Cortex of kidney (tissue), 1 donor: ENCODE data around the gene MTCL1.

Source experiments
- DNase-seq: peaks from one replicate; lab custom pipeline; 2025; lab: John Stamatoyannopoulos, UW

Gene MTCL1

DNA sequence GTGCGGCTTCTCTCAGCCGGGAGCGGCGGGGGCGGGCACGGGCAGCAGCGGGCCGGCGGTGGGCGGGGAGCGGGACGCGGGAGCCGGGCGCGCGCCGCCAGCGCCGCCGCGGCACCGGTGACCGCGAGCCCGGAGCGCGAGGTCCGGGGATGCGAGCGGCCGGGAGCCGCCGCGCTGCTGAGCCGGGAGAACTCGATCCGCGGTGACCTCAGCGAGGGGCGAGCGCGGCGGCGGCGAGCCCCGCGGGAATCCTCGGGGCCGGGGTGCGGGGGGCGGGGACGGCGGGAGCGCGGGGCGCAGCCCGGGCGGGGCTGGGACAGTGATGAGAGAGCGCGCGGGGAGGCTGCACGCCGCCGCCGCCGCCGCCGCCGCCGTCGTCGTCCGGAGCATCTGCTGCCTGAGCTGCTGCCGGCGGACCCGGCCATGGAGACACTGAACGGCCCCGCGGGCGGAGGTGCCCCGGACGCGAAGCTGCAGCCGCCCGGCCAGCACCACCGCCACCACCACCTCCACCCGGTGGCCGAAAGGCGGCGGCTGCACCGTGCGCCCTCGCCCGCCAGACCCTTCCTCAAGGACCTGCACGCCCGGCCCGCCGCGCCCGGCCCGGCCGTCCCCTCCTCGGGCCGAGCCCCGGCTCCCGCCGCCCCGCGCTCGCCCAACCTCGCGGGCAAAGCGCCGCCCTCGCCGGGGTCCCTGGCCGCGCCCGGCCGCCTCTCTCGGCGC, at the start of gene MTCL1:
MTCL1 (plus strand) TSS at position 319 of the 723 bp plus-strand sequence; CDS start at position 424, 105 bp downstream.
- no peak for DNase-seq

DNA sequence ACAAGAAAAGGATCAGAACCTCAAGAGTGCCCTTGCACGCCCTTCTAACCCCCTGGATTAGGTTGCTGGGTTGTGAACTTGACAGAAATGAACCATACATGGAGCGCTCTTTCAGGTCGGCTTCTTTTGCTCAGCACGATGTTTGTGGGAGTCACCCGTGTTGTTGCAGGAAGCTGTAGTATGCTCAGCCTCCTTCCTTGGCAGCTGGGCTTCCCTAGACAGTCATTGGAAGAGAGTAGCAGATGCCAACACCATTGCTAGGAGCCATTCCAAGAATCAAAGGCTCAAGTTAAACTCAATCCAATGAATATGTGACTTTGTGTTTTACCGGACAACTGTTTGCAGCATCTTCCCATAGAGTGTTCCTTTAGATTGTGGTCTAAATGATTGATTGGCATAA, 49.1 kb upstream of the MTCL1 start:
- no peak for DNase-seq

DNA sequence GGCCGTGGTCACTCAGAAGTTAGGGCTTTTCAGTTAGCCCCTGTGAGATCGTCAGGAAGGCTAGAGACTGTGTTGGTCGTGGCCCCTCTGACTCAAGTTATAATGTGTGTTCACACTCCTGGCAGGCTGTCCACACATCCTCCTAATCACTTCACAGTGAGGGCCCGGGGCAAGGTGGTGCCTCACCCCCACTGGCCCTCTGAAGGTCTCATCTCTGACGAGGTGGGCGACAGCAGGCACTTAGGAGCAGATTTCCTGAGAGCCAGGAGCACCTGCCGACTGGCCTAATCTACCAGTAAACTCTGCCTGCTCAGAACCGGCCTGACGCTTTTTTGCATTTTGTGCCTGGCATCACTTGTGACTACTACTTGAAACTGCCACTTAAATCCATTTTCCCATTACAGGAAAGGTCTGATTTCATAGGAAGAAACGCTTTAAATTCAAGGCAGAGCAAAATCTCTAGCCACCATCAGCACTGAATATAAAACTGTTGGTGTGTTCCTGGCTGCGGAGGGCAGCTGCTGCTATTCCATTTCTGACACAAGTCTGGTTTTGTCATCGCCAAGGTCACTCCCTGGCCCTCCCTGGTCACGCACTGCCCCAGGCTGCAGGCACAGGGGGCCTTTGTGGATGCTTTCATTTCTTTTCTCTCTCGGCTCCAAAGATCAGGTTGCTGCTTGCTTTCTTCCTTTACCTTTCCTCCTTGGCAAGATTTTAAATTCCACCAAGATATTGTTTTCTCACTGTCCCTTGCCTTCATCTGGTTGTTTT, 48.1 kb upstream of the MTCL1 start:
- DNase-seq, result no peak

DNA sequence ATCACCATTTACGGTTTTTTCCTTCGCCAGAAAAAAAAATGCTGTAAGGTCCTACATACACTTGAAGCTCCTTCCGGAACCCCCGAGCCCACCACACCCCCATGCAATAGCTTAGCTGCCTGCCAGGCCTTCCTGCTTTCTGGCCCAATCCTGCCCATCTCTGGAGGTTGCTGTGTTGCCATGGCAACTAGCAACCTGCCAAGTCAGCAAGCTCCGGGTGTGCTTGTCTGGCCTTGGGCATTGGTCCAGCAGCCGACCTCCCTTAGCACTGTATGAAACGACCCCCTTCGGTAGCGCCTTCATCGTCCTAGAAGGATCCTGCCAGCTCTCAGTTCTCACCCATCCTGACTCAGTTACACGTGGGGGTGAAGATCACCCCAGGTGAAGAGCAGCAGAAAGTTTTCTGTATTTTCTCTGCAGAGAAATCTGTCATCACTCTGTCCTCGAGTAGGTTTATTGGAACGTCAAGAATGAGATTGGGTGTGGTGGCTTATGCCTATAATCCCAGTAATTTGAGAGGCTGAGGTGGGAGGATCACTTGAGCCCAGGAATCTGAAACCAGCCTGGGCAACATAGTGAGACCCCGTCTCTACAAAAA, 47.4 kb upstream of the MTCL1 start:
- no peak for DNase-seq

DNA sequence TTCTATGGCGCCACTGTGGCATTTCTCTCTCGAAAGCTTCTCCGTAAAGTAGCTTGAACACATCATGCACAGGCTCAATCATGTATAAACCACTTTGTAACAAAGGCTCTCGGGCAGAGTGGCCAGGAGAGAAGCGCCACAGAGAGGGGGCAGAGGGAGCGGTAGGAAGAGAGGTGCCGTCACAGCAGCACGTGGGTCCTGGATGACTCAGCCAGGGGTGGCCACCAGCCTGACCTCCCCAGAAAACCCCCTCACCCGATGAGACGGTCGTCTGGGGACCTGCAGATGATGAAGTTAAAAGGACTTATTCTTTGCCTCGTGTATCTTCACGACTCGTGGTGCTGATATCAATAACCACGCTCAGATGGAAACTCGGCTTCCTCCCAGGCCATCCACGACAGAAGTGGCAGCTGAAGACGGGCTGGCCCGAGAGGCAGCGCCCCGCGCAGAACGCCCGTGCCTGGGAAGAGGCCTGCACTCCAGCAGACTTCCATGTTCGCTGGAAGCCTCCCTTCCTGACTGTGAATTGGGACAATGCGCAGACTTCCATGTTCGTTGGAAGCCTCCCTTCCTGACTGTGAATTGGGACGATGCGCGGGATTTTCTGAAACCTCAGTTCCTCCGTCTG, 46.4 kb upstream of the MTCL1 start:
- DNase-seq, result no peak

DNA sequence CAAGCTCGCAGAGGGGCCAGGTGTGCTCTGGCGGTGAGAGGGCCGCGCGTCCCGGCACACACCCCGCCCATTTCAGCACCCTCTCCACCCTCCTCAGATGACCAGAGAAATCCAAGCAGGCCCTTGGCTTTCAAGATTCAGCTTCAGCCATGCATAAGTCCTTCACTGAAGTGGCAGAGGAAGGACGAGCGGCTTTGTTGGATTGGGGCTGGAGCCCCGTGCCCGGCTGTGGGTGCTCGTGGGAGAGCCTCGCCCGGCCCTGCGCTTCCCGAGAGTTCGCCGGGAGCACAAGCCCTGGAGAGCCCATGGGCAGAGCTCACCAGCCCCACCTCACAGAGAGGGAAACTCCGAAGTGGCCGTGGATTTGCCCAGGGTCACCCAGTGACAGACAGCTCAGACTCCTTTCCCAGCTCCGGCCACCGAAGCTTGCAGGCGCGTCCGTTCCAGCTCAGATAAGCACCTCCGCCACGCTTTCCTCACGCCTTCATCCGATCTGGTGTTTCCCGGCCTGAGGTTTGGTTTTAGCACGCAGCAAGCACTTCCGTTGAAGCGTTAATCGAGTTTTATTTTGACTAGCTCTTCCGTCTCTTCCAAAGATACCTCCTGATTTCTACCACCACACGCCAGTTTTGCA, 45.6 kb upstream of the MTCL1 start:
- no peak for DNase-seq

DNA sequence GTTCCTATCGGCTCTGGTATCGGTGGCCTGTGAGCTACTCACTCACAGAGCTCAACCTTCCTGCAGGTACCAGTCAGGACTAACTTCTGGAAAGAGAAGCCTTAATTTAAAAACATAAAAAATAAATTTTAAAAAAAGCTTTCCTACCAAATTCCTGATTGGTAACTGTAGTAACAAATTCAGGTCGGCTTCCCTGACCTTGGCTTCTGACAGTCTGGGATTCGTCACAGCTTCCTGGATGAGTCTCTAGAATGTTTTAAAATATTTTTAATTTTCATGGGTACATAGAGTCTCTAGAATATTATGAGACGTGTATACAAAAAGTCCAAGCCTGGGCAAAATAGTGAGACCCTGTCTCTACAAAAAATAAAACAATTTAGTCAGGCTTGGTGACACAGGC, 45.0 kb upstream of the MTCL1 start:
- no peak for DNase-seq

DNA sequence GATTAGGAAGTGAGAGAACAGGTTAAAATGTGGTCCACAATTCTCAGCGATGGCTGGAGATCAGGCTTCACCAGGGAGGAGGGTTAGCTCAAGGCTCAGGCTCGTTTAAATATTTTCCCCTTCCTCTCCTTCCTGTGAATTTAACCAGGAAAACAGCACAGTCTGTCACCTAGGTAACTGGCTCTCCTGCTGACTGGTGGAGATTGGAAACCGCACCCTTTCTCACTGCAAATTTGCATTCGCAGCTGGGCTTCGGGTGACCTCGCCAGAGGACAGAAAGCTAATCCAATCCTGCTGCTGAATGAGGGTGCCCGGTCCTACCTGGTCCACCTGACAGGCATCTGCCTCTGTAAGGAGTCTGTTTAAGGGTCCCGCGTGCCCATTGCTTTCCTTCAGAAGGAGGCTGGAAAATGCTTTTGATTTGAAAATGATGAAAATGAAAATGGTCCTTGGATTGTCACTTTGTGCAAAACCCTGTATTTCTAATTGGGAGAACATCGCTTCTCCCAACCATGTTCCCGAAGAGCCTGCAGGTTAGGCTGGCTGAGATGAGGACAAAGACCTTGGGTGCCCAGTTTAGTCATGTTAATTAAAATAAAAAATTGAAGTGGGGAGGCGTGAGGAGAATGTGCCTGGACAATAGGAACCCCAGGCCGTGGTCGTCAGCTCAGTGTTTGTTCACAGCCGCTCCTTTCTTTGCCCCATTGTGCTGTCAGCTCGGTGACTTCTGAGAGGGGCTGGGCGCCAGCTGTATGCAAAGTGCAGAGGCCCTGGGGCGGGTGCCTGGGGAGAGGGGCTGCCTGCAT, 43.4 kb upstream of the MTCL1 start:
- DNase-seq, result no peak

DNA sequence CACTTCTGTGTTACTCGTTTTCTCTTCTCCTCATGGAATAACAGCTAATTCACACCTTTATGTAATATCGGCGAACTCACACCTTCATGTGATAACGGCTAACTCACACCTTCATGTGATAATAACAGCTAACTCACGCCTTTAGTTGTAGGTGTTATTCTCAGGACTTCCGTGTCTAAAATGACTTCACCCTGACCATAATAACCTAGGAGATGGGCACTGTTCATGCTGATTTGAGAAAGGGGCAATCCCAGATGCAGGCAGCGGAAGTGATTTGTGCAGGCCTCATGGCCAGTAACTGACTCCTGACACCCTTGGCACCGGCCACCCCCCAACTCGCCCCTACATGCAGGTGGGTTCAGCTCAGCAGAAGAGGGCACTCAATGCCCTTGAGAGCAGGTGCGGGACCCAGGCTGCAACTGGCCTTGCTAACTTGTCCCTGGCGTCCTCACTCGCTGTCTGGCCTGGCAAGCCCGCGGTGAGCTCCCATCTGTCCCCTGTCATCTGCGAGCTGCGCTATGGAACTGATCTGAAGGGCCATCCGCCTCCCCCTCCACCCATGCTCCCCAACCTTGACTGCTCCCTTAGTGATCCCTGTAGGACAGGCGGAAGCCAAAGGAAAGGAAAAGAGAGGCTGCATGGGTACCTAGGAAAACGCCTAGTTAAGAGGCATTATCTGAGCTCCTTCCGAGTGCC, 42.6 kb upstream of the MTCL1 start:
- DNase-seq, result no peak

DNA sequence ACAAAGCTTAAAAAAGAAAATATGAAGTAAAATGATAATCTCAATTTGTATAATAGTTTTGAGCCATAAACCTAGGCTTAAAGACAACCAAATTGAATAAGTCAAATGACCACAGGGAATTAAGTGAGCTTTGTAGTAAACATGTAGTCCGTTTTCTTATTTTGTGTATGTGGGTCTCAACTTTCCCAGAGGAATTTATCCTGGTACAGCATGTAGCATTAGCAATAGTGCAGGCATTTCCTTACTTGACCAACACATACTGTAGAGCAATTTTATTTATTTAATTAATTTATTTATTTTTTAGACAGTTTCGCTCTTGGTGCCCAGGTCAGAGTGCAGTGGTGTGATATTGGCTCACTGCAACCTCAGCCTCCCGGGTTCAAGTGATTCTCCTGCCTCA, 37.5 kb upstream of the MTCL1 start:
- no peak for DNase-seq

DNA sequence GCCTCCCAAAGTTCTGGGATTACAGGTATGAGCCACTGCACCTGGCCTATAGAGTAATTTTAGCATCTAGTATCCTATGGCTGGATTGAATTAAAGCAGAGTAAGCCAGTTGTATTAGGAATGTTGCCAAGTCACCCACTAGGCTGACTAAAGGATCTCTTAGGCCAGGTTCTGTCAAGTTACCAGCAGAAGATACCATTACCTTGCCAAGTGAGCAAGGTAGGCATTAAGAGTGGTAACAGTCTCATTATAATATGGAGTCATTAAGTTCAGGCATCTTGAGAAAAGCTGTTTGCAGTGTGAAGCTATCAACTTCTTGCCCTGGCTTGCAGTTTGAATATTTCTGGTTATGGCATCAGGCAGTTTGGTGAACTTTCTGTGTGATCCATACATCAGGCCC, 37.0 kb upstream of the MTCL1 start:
- DNase-seq, result no peak

DNA sequence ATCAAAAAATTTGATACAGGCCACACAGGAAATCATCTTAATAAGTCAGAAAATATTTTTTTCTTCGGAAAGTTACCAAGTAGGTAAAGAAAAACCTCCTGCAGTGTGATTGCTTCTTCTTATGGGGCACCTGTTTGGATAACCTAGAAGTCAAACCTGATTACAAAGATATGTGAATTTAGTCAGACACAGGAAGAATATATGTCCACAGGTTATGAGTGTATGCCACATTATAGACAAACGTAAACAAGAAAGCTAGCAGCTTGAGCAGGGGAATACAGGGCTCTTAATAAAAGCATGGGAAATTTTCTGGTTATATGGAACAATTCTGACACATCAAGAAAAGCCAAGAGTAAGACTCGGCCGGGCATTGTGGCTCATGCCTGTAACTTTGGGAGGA, 35.8 kb upstream of the MTCL1 start:
- DNase-seq, result no peak

DNA sequence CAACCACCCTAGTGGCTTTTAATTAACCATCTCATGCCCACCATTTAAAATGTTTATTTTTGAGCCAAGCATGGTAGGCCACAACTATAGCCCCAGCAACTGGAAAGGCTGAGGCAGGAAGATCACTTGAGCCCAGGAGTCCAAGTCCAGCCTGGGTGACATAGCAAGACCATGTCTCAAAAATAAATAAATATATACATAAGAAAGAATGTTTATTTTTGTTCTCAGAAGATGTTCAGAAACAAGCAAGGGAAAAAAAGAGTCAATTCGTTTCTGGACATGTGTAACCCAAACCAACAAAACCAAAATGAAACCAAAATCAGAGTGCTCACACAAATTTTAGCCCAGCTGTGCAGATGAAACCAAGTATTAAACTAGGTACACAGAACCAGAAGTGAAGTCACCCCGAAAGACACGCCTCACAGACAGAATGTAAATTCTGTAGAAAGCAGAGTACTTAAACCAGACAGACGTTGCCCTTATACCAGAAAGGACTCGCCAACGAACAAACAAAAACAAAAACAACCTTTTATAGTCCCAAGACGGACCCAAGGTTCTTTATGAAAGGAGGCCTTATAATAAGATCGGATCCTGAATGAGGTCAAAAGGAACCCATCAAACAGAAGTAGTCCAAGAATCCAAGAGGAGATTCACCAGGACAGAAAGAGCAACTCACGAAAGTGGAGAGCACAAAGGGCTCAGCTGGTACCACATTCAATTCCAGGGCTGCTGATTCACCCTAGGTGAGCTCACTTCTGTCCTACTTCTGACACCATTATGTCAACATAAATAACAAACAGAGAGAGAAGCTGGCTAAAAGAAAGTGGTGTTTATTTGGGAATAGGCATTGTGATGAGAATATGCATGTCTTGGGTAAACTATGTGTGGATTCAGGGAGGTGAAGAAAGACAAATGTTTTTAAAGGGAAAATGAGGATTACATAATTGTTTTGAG, 31.8 kb upstream of the MTCL1 start:
- no peak for DNase-seq

DNA sequence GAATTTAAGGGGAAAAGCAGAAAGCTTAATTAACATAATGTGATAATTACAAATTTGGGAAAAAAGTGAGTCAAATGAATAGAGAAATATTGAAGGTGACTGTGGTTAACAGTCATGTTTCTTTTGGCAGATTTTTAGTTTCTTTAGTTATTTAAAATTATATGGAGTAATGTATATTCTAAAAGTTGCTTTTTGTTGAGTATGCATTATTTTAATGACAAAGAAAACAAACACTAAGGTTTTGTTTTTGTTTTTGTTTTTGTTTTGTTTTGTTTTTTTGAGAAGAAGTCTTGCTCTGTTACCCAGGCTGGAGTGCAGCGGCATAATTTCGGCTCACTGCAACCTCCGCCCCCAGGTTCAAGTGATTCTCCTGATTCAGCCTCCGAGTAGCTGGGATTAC, 30.3 kb upstream of the MTCL1 start:
- no peak for DNase-seq

DNA sequence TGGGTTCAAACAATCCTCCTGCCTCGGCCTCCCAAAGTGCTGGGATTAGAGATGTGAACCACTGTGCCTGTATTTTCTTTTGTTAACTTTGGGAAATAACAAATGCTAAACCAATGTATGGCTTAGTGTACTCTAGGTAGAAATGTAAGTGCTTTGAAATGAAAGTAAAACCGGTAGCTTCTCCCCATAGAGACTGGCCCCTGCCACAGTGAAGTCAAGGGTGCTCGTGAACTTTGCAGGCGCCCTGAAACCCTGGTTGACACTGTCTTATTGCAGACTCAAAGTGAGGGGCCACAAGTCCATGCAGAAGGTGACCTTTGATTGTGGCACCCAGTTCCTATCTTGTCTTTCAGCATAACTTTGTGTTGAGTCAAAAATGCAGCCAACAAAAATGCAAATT, 24.2 kb upstream of the MTCL1 start:
- no peak for DNase-seq

DNA sequence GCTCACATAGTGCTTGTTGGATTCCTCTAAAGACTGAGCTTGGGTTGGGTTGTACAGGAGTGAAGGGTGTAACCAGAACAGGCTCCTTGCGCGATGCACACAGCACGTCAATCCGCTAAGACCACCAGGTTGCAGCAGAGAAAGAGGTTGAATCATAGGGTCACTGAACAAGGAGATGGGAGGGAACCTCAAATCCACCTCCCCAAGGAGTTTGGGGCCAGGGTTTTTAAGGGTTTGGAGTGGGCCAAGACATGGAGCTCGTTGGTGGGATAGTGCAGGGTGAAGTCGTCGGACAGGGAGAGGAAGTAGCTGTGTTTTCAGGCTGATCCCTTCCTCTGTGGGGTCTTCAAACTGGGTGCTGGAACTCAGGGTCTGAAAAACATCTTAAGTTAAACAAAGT, 20.8 kb upstream of the MTCL1 start:
- no peak for DNase-seq

DNA sequence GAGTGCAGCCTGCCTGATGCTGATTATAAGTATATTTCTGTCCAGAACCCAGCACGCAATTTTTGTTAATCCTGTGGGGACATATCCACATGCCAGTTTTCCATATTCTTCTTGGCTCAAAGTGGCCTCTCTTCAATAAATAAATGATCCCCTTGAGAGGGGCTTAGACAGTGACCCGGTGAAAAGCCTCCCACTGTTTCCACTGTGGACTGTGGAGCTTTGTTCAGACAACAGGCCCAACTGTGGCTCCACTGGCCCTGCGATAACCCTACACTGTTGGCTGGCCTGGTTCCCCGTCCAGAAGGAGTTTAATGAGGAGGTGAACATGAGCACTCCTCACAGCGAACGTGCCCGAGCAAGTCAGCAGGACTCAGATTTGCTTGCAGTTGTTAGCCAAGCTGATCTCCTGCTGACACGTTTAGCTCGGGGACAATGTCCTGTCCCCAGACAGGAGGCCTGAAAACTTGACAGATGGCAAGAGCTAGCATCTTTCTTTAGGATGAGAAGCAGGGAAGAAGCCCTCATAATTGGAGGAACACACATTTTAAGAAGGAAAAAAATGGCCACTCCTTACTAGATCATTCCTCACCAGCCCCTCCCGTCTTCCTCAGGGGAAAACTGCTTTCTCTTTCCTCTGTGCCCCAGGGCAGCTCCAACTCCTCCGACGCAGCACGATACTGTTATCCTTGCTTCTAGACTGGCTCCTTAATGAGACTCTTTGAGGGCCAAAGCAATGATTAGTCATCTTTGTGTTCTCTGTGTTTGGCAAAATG, 20.0 kb upstream of the MTCL1 start:
- DNase-seq, result no peak

DNA sequence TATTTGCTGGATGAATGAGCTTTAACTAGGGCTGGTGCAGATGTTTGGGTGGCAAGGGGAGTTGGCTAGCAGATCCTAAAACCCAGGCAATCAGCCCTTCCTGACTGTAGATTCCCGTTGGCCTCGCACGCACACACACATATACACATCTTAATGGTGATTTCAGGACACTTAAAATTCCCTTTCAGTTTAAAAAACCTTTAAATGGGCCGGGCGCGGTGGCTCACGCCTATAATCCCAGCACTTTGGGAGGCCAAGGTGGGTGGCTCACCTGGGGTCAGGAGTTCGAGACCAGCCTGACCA, 19.5 kb upstream of the MTCL1 start:
- no peak for DNase-seq

DNA sequence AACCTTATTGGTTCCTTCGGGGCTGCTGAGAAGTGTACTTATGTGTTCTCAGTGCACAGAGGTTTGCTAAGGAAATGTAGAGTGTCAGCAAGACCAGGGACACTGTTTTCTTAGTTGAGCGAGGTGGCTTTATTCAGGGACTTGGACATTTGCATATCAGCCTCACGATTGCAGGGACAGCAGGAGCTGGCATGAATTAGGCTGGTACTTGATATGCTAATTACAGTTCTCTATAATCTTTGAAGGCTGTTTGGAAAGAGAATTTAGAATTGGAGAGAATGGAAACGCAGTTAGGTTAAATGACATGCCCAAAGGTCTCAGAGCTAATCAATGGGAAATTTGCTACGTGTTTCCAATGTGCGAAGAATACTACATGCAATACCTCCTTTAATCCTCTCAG, 18.7 kb upstream of the MTCL1 start:
- DNase-seq, result no peak
